IMR-90 (cell line): ENCODE measurements around the gene SEMA6D. TPM values are rescaled to one million over a fixed set of nuclear protein-coding genes. Genes with fewer than 3 reads are reported as not detected.

Experiments used
- ATAC-seq: fragments of 200-7000 bp; cut with Tn5 transposase; 2 replicates; pipeline ENCODE4 v1.9.1; 2020; ENCODE audit warnings: low read depth, mild to moderate bottlenecking, moderate library complexity
- BruUV-seq: library from RNA; stranded (reverse); fragments of 400-500 nt; replicated peaks from 2 replicates; lab custom pipeline; 2021; lab: Mats Ljungman, UMichigan
- CTCF ChIA-PET: fragments of 300-600 bp; formaldehyde crosslinking; extraction: SDS; loops from one replicate; lab custom pipeline; 2021; ENCODE audit warnings: antibody characterized with exemption; lab: Yijun Ruan, JAX
- POLR2A ChIA-PET: fragments of 300-600 bp; sonication (Branson Sonifier 250); formaldehyde crosslinking; loops from one replicate; lab custom pipeline; 2022; ENCODE audit warnings: antibody characterized with exemption; ENCODE audit not compliant: unreplicated experiment; lab: Charles Lee
- DNase-seq: peaks from one replicate; pipeline ENCODE4 v3.0.0; 2013
- H2AFZ ChIP-seq: replicated peaks from 2 replicates; pipeline ENCODE3; 2013; ENCODE audit warnings: low read length, mild to moderate bottlenecking; ENCODE audit not compliant: poor library complexity
- H2AK5ac ChIP-seq: 2 replicates; pipeline ENCODE4 v1.6.1; 2013; ENCODE audit warnings: low read depth, low read length, inconsistent platforms
- H2AK9ac ChIP-seq: replicated peaks from 2 replicates; pipeline ENCODE3; 2013; ENCODE audit warnings: mild to moderate bottlenecking, low read depth, low read length, moderate library complexity; ENCODE audit not compliant: poor library complexity
- H2BK120ac ChIP-seq: 2 replicates; pipeline ENCODE4 v1.6.1; 2013; ENCODE audit warnings: low read depth, low read length, inconsistent platforms
- H2BK15ac ChIP-seq: 3 replicates; pipeline ENCODE4 v1.6.1; 2013; ENCODE audit warnings: low read depth, low read length, inconsistent platforms
- H2BK20ac ChIP-seq: 2 replicates; pipeline ENCODE4 v1.6.1; 2013; ENCODE audit warnings: low read depth, mild to moderate bottlenecking, inconsistent platforms, low read length, moderate library complexity
- H2BK5ac ChIP-seq: 2 replicates; pipeline ENCODE4 v1.6.1; 2013; ENCODE audit warnings: mild to moderate bottlenecking, low read depth, low read length, inconsistent platforms; ENCODE audit not compliant: poor library complexity, severe bottlenecking
- H3K14ac ChIP-seq: replicated peaks from 2 replicates; pipeline ENCODE4 v1.6.1; 2013; ENCODE audit warnings: low read depth, low read length, inconsistent platforms
- H3K18ac ChIP-seq: 2 replicates; pipeline ENCODE4 v1.6.1; 2013; ENCODE audit warnings: low read depth, low read length, control low read depth
- H3K23ac ChIP-seq: 2 replicates; pipeline ENCODE4 v1.6.1; 2013; ENCODE audit warnings: low read depth, low read length, inconsistent platforms
- H3K27ac ChIP-seq: 2 replicates; pipeline ENCODE4 v1.5.1; 2013; ENCODE audit warnings: mild to moderate bottlenecking, control low read depth, low read length; ENCODE audit not compliant: insufficient read depth
- H3K27me3 ChIP-seq: 2 replicates; pipeline ENCODE4 v1.6.1; 2013; ENCODE audit warnings: low read length; ENCODE audit not compliant: control insufficient read depth, insufficient read depth
- H3K36me3 ChIP-seq: 2 replicates; pipeline ENCODE4 v1.6.1; 2013; ENCODE audit warnings: low read length, mixed read lengths; ENCODE audit not compliant: control insufficient read depth, insufficient read depth
- H3K4ac ChIP-seq: 2 replicates; pipeline ENCODE4 v1.6.1; 2013; ENCODE audit warnings: low read depth, low read length, inconsistent platforms
- H3K4me1 ChIP-seq: 2 replicates; pipeline ENCODE4 v1.6.1; 2013; ENCODE audit warnings: low read length, mixed read lengths; ENCODE audit not compliant: control insufficient read depth, insufficient read depth
- H3K4me2 ChIP-seq: 2 replicates; pipeline ENCODE4 v1.6.1; 2013; ENCODE audit warnings: low read depth, mild to moderate bottlenecking, control low read depth, low read length, moderate library complexity
- H3K4me3 ChIP-seq: 2 replicates; pipeline ENCODE4 v1.5.1; 2013; ENCODE audit warnings: low read depth, mild to moderate bottlenecking, control low read depth, low read length, moderate library complexity; ENCODE audit not compliant: insufficient read depth
- H3K56ac ChIP-seq: 2 replicates; pipeline ENCODE4 v1.6.1; 2013; ENCODE audit warnings: low read length, inconsistent platforms; ENCODE audit not compliant: insufficient read depth; ENCODE audit errors: extremely low read depth
- H3K79me1 ChIP-seq, 2 experiments: 2 replicates each; pipeline ENCODE4 v1.6.1; 2013; ENCODE audit warnings: low read length in 2 of 2, inconsistent platforms in 1 of 2, low read depth in 1 of 2
- H3K9ac ChIP-seq: 2 replicates; pipeline ENCODE4 v1.6.1; 2013; ENCODE audit warnings: low read depth, low read length, control low read depth
- H3K9me1 ChIP-seq: 2 replicates; pipeline ENCODE4 v1.6.1; 2013; ENCODE audit warnings: low read length, inconsistent platforms; ENCODE audit not compliant: insufficient read depth
- H3K9me3 ChIP-seq: 2 replicates; pipeline ENCODE4 v1.6.1; 2013; ENCODE audit warnings: low read length; ENCODE audit not compliant: control insufficient read depth, insufficient read depth
- H4K20me1 ChIP-seq: 2 replicates; pipeline ENCODE4 v1.6.1; 2013; ENCODE audit warnings: low read length, inconsistent platforms; ENCODE audit not compliant: insufficient read depth
- H4K5ac ChIP-seq: 2 replicates; pipeline ENCODE4 v1.6.1; 2013; ENCODE audit warnings: mild to moderate bottlenecking, low read depth, low read length, control low read depth
- H4K8ac ChIP-seq, 2 experiments: 2 replicates each; pipeline ENCODE4 v1.6.1; 2013; ENCODE audit warnings: low read depth in 2 of 2, low read length in 2 of 2, control low read depth in 1 of 2, inconsistent platforms in 1 of 2
- H4K91ac ChIP-seq: 2 replicates; pipeline ENCODE4 v1.6.1; 2013; ENCODE audit warnings: low read depth, low read length, inconsistent platforms; ENCODE audit not compliant: insufficient read depth
- CHD1 ChIP-seq: IDR thresholded peaks from 2 replicates; pipeline ENCODE4 v1.6.1; 2012; ENCODE audit warnings: low read depth, low read length, improper control_type of control experiment
- ELK1 ChIP-seq: fragments of 150-350 bp; IDR thresholded peaks from 2 replicates; pipeline ENCODE4 v1.6.1; 2016; ENCODE audit warnings: low read depth, mild to moderate bottlenecking, low read length, moderate library complexity, borderline replicate concordance
- MAZ ChIP-seq: IDR thresholded peaks from 2 replicates; pipeline ENCODE4 v1.6.1; 2012; ENCODE audit warnings: low read depth, mild to moderate bottlenecking, low read length, improper control_type of control experiment, moderate library complexity, borderline replicate concordance
- MXI1 ChIP-seq: IDR thresholded peaks from 2 replicates; pipeline ENCODE4 v1.6.1; 2012; ENCODE audit warnings: low read depth, mild to moderate bottlenecking, low read length, moderate library complexity, borderline replicate concordance
- POLR2A ChIP-seq: IDR thresholded peaks from 2 replicates; pipeline ENCODE4 v1.6.1; 2012; ENCODE audit warnings: mild to moderate bottlenecking, low read depth, low read length
- RFX5 ChIP-seq: IDR thresholded peaks from 2 replicates; pipeline ENCODE4 v1.8.0; 2012; ENCODE audit warnings: low read depth, mild to moderate bottlenecking, low read length, moderate library complexity
- SMC3 ChIP-seq: fragments of 150-350 bp; IDR thresholded peaks from 2 replicates; pipeline ENCODE4 v1.6.1; 2016; ENCODE audit warnings: low read depth, mild to moderate bottlenecking, antibody characterized with exemption, low read length, moderate library complexity
- USF2 ChIP-seq: fragments of 150-350 bp; IDR thresholded peaks from 2 replicates; pipeline ENCODE4 v1.6.1; 2017; ENCODE audit warnings: mild to moderate bottlenecking, antibody characterized with exemption, low read length, low read depth
- dilution Hi-C: fragments of 300-500 bp; cut with HindIII; formaldehyde crosslinking; loops from one replicate; pipeline ENCODE4 v1.14.3; 2018; ENCODE audit warnings: low sequenced_read_pairs; ENCODE audit not compliant: unreplicated experiment
- in situ Hi-C: fragments of 300-500 bp; cut with MboI; formaldehyde crosslinking; loops from 3 replicates; pipeline ENCODE4 v1.14.3; 2019; ENCODE audit warnings: low sequenced_read_pairs, inconsistent platforms, mixed read lengths
- intact Hi-C: fragments of 100-400 bp; cut with micrococcal nuclease; formaldehyde crosslinking; loops from 2 replicates; pipeline ENCODE4 v1.10.0; 2022
- polyA plus RNA-seq, 3 experiments: library from polyadenylated mRNA; depleted of rRNA; stranded (reverse); fragments of >200 nt; gene quantifications; 2 replicates each; pipeline ENCODE4 v1.2.3, GENCODE V29; 2012; ENCODE audit warnings: low replicate concordance in 1 of 3
- total RNA-seq: library from RNA; depleted of rRNA; stranded (reverse); fragments of >200 nt; gene quantifications from 2 replicates; pipeline ENCODE4 v1.2.3, GENCODE V29; 2012

SEMA6D gene
- total and polyA plus RNA-seq, 2 of the 4 experiments (the other 2 are of a cell fraction): 12.6 to 17.4 TPM

GRCh38 chr15:47719730-47720129 lies 2.4 kb downstream of the SEMA6D start:
- Histone ChIP-seq H2BK15ac (no peak overlapping the region), H3K14ac (no peak overlapping the region), H3K18ac (no peak overlapping the region), H3K27me3 (no peaks in the 10 kb centered on the region), H3K9ac (no peak overlapping the region), H2AK5ac (no peak overlapping the region), H3K9me3 (no peaks in the 10 kb centered on the region), H4K91ac (no peak overlapping the region), H3K36me3 (no peaks in the 10 kb centered on the region), H4K5ac (no peak overlapping the region), H2BK120ac (no peak overlapping the region), H2AFZ (no peak overlapping the region), H3K4me3 (peak overlapping the region; percentile 95; the same call in 1 of the 2 replicates), H3K4me1 (peaks cover 4% of the 10 kb centered on the region), H3K9me1 (peaks cover 3% of the 10 kb centered on the region), H2BK20ac (no peak overlapping the region), H3K79me1 (peaks cover 0 to 40% of the 10 kb centered on the region in 2 experiments; a peak in 3 of 4 replicates), H3K4me2 (peak overlapping the region; percentile 93; the same call in 1 of the 2 replicates), H2BK5ac (peak overlapping the region; percentile 9), H2AK9ac (no peak overlapping the region), H3K4ac (no peak overlapping the region), H4K20me1 (peaks cover 10% of the 10 kb centered on the region; the same call in 1 of the 2 replicates), H3K27ac (no peak overlapping the region), H4K8ac (no peak overlapping the region), H3K23ac (no peak overlapping the region), H3K56ac (no peak overlapping the region)
- no TSS peak for BruUV-seq
- ChIA-PET POLR2A (interaction anchor here (0.6 kb wide), 1 partner anchor 526 kb away, joined by 3 read pairs; no protein-coding TSS in a partner anchor), CTCF (interaction anchor here (0.7 to 2.3 kb wide), 3 partner anchors 10 to 524 kb away, joined by 4 to 8 read pairs (median 4); no protein-coding TSS in a partner anchor)
- DNase-seq (no peak), ATAC-seq (no peak)
- dilution Hi-C loops: no loop called here
- TF ChIP-seq SMC3 (no peak), POLR2A (no peak), ELK1 (no peak), MAZ (no peak), MXI1 (no peak), RFX5 (no peak), USF2 (no peak), CHD1 (no peak)
- in situ Hi-C loops: no loop called here
- intact Hi-C loops: loop anchor here (2.0 to 10.0 kb wide), 8 partner anchors 17 to 427 kb away; no protein-coding TSS in a partner anchor
